Amygdala (tissue), 56 donors: ENCODE measurements around the gene CCDC85C.

ENCODE experiments used
- DNase-seq, 56 donors: peaks; one replicate each; lab custom pipeline; 2025; lab: John Stamatoyannopoulos, UW

The CCDC85C gene

GRCh38 chr14:99506276-99506675, 97.7 kb downstream of the CCDC85C start:
- no peak for DNase-seq

DNA sequence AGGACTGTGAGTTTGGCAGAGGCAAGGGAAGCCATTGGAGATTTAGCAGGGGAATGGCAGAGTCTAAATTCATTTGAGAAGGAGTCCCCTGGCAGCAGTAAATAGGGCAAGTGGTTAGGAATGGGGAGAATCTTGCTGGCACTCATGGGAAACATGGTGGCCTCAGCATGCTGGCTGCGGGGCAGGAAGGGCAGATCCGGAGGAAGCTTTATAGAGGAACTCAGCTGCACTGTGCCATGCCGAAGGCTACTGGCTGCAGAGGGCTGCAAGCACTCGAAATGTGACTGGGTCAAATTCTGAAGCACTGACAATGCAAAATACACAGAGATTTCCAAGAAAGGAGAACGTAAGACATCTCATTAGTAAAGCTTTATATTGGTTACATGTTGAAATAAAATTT, 98.9 kb downstream of the CCDC85C start:
- DNase-seq = no peak

GRCh38 chr14:99503848-99504453, 100.1 kb downstream of the CCDC85C start:
- DNase-seq = no peak

DNA sequence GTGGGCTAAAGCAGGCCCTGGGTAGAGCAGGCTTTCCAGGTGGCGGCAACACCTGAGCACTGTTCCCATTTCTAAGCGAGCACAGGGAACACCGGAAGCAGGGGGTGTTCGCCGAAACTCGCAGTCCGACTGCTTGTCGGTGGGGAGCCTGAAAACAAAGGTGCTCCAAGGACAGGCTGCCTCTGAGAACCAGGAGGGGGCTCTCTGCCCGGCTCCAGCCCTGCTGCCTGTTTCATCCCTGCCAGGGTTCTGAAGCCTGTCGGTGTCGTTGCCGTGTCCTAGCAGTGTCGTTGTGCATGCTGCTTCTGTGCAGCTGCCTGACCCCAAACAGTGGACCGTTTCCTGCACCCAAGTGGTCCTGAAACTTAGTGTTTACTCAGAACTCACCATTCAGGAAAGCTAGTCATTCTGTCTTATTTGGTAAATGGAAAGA, 101.0 kb downstream of the CCDC85C start:
- DNase-seq = no peak

DNA sequence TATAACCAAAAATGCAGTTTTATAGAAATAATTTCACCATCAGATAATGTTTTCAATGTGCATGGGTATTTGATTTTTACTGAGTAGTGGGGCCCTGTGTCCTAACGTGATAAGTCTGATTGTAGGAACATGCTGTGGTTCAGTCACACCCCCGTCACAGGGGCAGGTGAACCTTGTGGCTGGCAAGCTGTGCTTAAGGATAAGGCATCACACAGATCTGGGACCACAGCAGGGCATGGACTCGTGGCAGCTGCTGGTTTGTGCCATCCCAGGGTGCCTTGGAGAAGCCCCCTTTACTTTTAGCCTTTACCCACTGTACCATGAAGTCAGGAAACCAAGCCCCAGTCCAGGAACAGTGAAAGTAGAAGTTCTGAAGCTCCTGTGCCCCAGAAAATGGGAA, 106.1 kb downstream of the CCDC85C start:
- DNase-seq = no peak

DNA sequence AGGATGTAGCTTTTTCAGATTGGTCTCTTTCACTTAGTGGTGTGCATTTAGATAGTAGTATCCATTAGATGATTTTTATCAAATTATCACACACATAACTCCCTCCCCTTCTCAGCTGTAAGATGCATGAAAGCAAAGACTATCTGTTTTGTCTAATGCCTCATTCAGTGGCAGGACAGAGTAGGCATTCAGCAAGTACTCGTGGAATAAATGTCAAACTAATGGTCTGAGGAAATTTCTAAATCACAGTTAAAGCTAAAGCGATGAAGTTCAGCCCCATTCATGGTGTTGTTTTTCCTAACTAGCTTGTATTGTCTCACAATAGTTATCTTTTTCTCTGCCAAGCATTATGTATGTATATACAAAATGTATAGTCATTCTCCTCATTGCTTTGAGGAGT, 106.7 kb downstream of the CCDC85C start:
- DNase-seq = no peak

DNA sequence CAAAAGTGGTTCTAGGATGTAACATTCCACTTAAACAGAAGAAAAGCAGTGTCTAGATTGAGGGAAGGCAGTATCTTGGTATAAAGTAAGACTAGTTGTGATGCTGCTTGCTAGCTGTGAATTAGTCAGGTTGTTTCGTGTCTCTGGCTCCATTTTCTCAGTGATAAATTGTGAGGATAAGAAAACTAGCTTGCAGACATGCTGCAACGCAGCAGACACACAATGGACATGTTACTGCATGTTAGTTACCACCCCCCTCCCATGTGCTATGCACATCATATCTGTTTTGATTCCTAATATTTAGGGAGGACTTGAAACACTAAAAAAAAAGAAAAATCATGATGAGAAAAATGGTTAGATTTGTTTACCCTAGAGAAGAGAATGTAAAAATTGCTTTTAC, 119.9 kb downstream of the CCDC85C start:
- no peak for DNase-seq

- DNase-seq = no peak
Measured at GRCh38 chr14:99481745-99482099, 122.3 kb downstream of the CCDC85C start.

DNA sequence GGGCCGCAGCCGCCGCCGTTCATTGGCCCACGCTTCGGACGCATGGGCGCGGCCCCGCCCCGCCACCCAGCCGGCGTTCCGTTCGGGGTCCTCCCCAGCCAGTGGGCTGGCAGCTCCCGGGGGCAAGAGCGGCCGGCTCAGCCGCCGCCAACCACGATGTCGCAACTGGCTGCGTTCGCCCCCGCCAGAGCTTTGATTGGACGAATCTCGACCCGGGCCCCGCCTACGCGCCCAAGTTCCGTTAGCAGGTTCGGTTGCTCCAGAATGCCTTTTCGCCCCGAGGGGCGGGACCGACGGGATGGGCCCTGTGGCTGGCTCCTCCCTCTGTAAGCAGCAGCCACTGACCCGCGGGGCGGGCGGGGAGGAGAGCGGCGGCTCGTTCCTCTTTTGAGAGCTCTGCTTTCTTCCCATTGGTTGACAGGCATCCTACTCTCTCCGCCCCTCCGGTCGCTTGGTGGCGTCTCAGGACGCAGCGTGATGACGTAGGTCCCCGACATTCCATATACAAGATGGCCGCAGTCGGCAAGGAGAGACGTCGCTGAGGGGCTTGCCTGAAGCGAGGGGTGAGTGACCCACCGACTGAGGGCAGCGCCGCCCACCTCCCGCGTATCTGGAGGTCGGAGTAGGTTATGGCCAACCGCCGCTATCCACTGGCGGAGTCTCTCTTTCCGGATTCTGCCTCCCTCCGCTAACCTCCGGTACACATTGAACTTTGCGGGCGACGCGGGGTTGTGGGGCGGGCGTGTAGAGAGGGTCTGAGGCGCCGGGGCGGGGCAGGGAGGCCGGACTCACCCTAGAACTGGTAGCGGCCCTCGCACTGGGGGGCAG, 122.9 kb downstream of the CCDC85C start, which contains the start of gene CCNK:
TSS of gene CCNK (plus strand) at position 493 of the 828 bp plus-strand sequence. CDS start 11,269 bp downstream, outside the sequence.
- DNase-seq = peak; percentile 85 to 100 (median 100)

DNA sequence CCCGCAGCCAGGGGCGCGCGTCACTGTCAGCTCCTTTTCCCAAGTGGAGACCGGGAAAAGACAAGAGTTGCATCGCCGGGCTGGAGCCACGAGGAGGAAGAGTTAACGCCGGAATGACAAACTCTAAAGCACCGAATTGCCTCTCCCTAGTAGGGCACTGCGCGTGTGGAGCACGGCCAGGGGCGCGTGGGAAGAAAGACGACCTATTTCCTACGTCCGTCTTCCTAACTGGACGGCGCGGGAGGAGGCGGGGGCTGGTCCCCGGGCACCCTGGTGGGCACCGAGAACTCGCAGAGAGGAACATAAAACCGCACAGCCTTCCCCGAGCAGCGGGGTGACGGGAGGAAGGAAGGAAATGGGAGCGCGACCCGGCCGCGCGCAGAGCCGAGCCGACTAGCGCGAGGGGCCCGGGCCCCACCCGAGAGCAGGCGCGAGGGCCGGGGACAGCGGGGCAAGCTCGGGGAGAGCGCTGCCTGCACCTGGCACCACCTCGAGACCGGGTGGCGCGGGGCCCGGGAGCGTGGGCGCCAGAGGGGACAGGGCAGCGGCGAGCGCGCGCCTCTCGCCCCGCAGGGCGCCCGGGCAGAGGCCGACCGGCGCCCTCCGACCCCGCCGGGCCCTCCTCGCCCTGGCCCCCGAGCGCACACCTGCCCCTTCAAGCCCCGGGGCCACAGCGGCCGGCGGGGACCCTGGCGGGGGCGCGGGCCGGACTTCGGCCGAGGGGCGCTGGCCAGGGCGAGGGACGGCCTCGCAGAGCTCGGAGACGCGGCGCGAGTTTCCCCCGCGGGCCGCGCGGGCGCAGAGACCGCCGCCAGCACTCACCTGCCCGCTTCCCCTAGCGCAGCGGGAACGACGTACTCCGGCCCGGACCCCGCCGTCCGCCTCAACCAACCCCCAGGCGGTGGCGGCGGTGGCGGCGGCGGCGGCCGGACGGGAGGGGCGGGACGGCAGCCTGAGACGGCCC, 123.8 kb downstream of the CCDC85C start, which contains the start of gene SETD3:
TSS of gene SETD3 (minus strand) at position 954 of the 964 bp plus-strand sequence. CDS start 15,054 bp downstream, outside the sequence.
- peak in 29 of 56 donors; percentile 7 to 59 (median 34) for DNase-seq

DNA sequence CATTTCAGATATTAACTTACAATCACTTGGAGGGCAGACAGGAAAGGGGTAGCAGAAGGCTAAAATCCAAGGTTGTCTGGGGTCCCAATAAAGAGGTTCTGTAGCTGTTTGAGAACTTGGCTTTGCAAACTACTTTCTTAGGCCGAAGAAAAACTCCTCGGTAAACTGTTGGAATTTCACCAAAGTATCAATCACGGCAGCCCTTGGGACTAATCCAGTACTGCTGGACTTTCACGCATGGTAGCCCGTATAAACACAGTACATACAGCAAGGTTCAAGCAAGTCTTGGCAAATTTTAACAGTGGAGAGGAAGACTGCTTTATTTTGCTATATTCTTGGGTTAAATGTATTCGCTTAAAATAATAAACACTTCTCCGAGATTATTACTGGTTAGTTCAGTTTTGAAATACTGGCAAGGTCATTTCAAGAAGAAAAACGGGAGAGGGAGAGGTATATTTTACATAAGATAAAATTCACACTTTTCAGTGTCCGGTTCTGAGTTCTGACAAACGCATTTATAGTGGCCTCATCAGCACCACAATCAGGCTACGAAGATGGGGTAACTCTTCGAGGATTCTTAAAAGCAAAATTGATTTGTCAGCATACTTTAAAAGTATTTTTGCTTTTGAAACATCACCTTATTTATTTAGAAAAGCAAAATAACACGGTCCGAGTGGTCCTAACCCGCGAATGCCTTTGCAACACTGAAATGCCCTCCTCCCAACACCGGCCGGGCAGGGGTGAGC, 124.7 kb downstream of the CCDC85C start:
- DNase-seq = no peak

DNA sequence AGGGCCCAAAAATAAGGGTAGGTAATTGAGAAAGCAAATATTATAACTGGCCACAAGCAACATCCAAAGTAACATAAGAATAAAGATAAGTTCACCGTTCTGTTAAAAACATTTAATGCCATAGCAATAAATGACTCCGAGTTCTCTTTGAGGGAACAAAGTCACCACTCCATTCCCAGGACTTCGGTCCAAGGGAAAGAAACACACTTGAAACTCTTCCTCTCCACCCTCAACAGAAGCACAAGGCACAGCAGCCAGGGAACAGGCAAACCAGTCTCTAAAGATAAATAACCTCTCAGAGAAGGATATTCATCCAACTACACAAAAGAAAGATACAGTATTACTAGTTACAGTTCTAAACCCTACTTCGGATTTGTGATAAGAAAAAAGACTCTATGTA, 125.9 kb downstream of the CCDC85C start:
- DNase-seq = no peak

DNA sequence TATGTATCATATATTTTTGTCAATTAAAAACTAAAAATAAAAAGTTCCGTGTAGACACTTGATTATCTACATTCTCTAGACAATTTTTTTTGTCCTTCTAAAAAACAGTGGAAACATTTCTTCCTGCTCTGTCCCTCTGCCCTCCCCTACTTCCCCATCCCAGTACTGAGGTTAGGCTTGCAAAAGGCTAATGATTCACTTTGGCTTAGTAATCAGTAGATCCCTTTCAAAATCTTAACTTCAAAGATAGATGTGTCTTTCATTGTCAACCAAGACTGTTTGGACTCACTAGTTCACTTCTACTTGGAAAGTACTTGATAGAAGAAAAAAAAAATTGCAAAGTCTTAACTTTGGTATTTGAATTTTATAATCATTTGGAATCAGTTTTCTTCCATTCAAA, 127.1 kb downstream of the CCDC85C start:
- DNase-seq = no peak

DNA sequence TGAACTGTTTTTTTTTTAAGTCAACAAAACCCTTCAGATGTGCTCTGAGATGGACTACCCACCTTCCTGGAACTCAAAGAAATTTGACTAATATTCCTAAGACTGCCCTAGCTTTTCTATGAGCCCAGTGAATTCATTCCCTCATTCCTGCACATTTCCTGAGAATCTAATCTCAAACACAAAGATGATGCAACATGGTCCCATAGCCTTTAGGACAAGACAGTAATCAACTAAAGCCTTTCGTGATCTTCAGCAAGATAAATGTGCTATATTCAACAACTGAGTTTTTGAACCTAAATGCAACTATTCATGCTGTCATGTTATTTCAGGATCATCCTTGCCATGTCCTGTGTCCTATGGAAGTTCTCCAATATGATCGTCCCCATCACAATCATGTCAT, 128.3 kb downstream of the CCDC85C start:
- DNase-seq = no peak

GRCh38 chr14:99475179-99475578, 128.8 kb downstream of the CCDC85C start:
- no peak for DNase-seq

- no peak for DNase-seq
Measured at GRCh38 chr14:99473458-99473857, 130.5 kb downstream of the CCDC85C start.

- no peak for DNase-seq
Measured at GRCh38 chr14:99472937-99473336, 131.1 kb downstream of the CCDC85C start.

DNA sequence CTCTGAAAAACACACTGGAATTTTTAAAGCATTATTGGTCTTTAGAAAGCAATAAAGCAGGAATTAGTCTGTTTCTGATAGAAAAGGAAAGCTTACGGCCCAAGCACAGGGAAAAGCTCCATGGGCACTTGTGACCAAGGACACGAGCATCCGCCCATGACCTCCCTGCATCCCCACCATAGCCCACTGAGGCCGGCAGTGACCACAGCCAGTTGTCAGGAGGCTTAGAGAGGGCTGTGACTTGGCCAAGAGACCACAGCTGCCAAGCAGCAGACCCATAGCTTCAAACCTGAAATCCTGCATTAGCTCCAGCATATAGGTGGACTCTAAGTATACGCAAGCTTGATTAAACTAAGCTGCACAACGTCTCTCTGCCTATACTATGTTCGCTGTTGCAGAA, 132.3 kb downstream of the CCDC85C start:
- no peak for DNase-seq

DNA sequence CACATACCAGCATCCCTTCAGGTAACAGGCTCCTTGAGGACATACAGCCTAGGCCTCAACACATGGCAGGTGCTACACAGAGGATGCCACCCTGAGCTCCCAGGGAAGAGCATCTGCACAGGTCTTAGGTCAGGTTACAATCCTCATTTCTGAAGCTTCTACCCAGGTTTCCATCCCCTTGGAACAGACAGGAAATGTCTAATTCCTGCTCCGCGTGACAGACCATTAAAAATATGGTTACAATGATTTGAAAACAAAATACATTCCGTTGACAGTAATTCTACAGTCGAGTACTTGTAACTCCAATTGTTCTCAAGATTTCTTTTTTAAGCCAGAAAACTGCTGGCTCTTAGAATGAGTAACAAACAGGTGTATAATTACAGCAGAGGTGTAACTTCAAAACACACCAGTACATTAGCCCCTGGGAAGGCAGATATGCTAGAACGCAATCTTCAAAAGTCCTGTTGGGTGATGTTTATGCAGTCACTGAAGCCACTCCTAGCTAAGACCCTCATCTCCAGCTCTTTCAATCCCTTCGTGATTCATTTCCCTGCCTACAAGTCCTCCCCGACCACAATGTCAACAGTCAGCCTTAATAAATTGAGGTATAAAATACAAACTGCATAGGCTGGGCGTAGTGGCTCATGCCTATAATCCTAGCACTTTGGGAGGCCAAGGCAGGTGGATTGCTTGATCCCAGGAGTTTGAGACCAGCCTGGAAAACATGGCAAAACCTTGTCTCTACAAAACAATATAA, 135.0 kb downstream of the CCDC85C start:
- DNase-seq = no peak
